H1 (cell line): ENCODE results near the gene STX5. TPM values are rescaled to one million over a fixed set of nuclear protein-coding genes. Genes with fewer than 3 reads are reported as not detected.

Source experiments
- BCL11A ChIP-seq, 2 experiments: IDR thresholded peaks; one replicate each; pipeline ENCODE4 v1.6.1; 2011; ENCODE audit warnings: low read depth in 2 of 2, low read length in 2 of 2, mild to moderate bottlenecking in 2 of 2
- BRCA1 ChIP-seq: IDR thresholded peaks from 2 replicates; pipeline ENCODE4 v1.6.1; 2012; ENCODE audit warnings: low read depth, low read length, improper control_type of control experiment
- CBX5 ChIP-seq: fragments of 300-800, 300-1000 bp; sonication (generic); IDR thresholded peaks from 2 replicates; pipeline ENCODE4 v1.7.1; 2016; ENCODE audit warnings: antibody characterized with exemption, low read length, low read depth
- CREB1 ChIP-seq: IDR thresholded peaks from 2 replicates; pipeline ENCODE4 v1.6.1; 2012; ENCODE audit warnings: inconsistent platforms
- CTCF ChIP-seq, 3 experiments: IDR thresholded peaks; 1 replicate in 2 of 3; 2 replicates in 1 of 3; pipeline versions ENCODE4 v1.5.1 to v1.6.1; 2011; ENCODE audit warnings: low read length in 3 of 3, mild to moderate bottlenecking in 3 of 3, inconsistent platforms in 2 of 3, low read depth in 1 of 3, moderate library complexity in 1 of 3; ENCODE audit not compliant: insufficient read depth in 1 of 3; ENCODE audit errors: control extremely low read depth in 1 of 3
- HDAC6 ChIP-seq: IDR thresholded peaks from one replicate; pipeline ENCODE4 v1.7.1; 2012; ENCODE audit warnings: low read depth, mild to moderate bottlenecking, inconsistent platforms, low read length, moderate library complexity
- JUND ChIP-seq: IDR thresholded peaks from 2 replicates; pipeline ENCODE4 v1.6.1; 2011; ENCODE audit warnings: mild to moderate bottlenecking, improper control_type of control experiment, low read length
- RNF2 ChIP-seq: fragments of 200-900, 300-1000 bp; sonication (generic); IDR thresholded peaks from 2 replicates; pipeline ENCODE4 v1.7.1; 2016; ENCODE audit warnings: borderline replicate concordance, low read depth, mild to moderate bottlenecking, antibody characterized with exemption, low read length; ENCODE audit not compliant: poor library complexity, severe bottlenecking; ENCODE audit errors: missing control alignments
- SIN3A ChIP-seq, 2 experiments: IDR thresholded peaks in 1 of 2; conservative IDR thresholded peaks in 1 of 2; 2 replicates each; pipeline ENCODE4 v1.6.1; 2011 to 2012; ENCODE audit warnings: low read length in 2 of 2, improper control_type of control experiment in 1 of 2, low read depth in 1 of 2, mild to moderate bottlenecking in 1 of 2
- polyA plus RNA-seq, 7 experiments: library from polyadenylated mRNA; depleted of rRNA in 3 of 7; stranded (reverse) in 5 of 7; unstranded in 2 of 7; fragments of >200 nt in 5 of 7; fragments of 200-250 nt in 2 of 7; gene quantifications; 1 replicate in 5 of 7; 2 replicates in 1 of 7; 4 replicates in 1 of 7; pipeline versions ENCODE4 v1.2.1 to v1.2.3, GENCODE V29; 2011 to 2013; ENCODE audit warnings: missing spikeins in 2 of 7, mixed read lengths in 2 of 7
- total RNA-seq: library from RNA; stranded (reverse); fragmentation: NEBNext Ultra II Directional; extraction: Animal tissue kit (Norgen Biotek cat#: 25700); gene quantifications from 2 replicates; pipeline ENCODE4 v1.2.1, GENCODE V29; 2021

STX5 gene
- total and polyA plus RNA-seq, 2 of the 8 experiments (the other 6 are each of a cell fraction or from before 2014, with no cell fraction given), result 24.2 to 28.5 TPM

GRCh38 chr11:62786318-62787004 lies 45.4 kb downstream of the STX5 start (continued):
- TF ChIP-seq SIN3A (conservative IDR thresholded peaks at IDR 0.05 in 1 of 2, IDR thresholded peaks at IDR 0.05 in 1 of 2; ENCODE audit: low read depth in 1 of 2, low read length in 2 of 2) (peak; percentile 89 to 91; a peak in 3 of 4 replicates), HDAC6 (no peak), CREB1 (peak; percentile 70), BCL11A (IDR thresholded peaks at IDR 0.05; ENCODE audit: low read depth in 2 of 2, low read length in 2 of 2) (no peak), BRCA1 (no peak), CTCF (IDR thresholded peaks at IDR 0.05; ENCODE audit: control extremely low read depth in 1 of 3, insufficient read depth in 1 of 3, low read depth in 1 of 3, low read length in 3 of 3) (peak; percentile 96 to 100 (median 96)), RNF2 (no peak), CBX5 (no peak), JUND (peak; percentile 47; the same call in 1 of the 2 replicates)
